CD4-positive, alpha-beta T cell (primary cell): Measurements from ENCODE around the gene RNF26. TPM values are rescaled to one million over a fixed set of nuclear protein-coding genes. Genes with fewer than 3 reads are reported as not detected.
A peak's percentile ranks its signal among the peaks of the same experiment; 100 is the strongest.
"Not testable (repeated sequence)": the region's sequence is repeated elsewhere in the genome, so short reads cannot be mapped to it uniquely, and the experiment has no call there.

Experiments used
- ATAC-seq: fragments of 200-7000 bp; cut with Tn5 transposase; one replicate; pipeline ENCODE4 v1.10.0; 2022; ENCODE audit warnings: mild to moderate bottlenecking; ENCODE audit not compliant: poor library complexity
- CTCF ChIA-PET: fragments of 350-600 bp; sonication (Branson Sonifier 250); formaldehyde crosslinking; loops from one replicate; lab custom pipeline; 2021; ENCODE audit warnings: antibody characterized with exemption, inconsistent platforms; lab: Charles Lee
- POLR2A ChIA-PET: fragments of 350-600 bp; sonication (Branson Sonifier 250); formaldehyde crosslinking; loops from one replicate; lab custom pipeline; 2021; ENCODE audit warnings: antibody characterized with exemption, inconsistent platforms; lab: Charles Lee
- DNase-seq, 14 experiments: peaks; one replicate each; pipeline ENCODE4 v3.0.0-alpha.2; 2013 to 2020; ENCODE audit warnings: mixed read lengths in 2 of 14
- H3K27ac ChIP-seq, 2 donors: one replicate each; pipeline versions ENCODE4 v1.5.1 to v1.7.0; 2013; ENCODE audit warnings: low read length in 2 of 2, low read depth in 1 of 2, mild to moderate bottlenecking in 1 of 2
- H3K27me3 ChIP-seq, 2 experiments: 1 replicate in 1 of 2; 2 replicates in 1 of 2; pipeline versions ENCODE4 v1.6.1 to v1.7.0; 2013; ENCODE audit warnings: low read length in 2 of 2, control low read depth in 1 of 2, mild to moderate bottlenecking in 1 of 2, moderate library complexity in 1 of 2; ENCODE audit not compliant: insufficient read depth in 2 of 2, control insufficient read depth in 1 of 2
- H3K36me3 ChIP-seq: one replicate; pipeline ENCODE4 v1.6.1; 2013; ENCODE audit warnings: low read length, control low read depth; ENCODE audit not compliant: insufficient read depth
- H3K4me1 ChIP-seq: one replicate; pipeline ENCODE4 v1.6.1; 2013; ENCODE audit warnings: low read length, control low read depth; ENCODE audit not compliant: insufficient read depth
- H3K4me3 ChIP-seq: one replicate; pipeline ENCODE4 v1.5.1; 2013; ENCODE audit warnings: mild to moderate bottlenecking, low read length, moderate library complexity
- H3K9me3 ChIP-seq, 2 experiments: 1 replicate in 1 of 2; 2 replicates in 1 of 2; pipeline versions ENCODE4 v1.6.1 to v1.7.0; 2013; ENCODE audit warnings: low read length in 2 of 2, mild to moderate bottlenecking in 2 of 2, control low read depth in 1 of 2, moderate library complexity in 1 of 2; ENCODE audit not compliant: control insufficient read depth in 1 of 2, insufficient read depth in 1 of 2
- H3K27ac Mint-ChIP-seq: one replicate; pipeline ENCODE4 v1.8.0; 2020; ENCODE audit warnings: mixed read lengths
- H3K27me3 Mint-ChIP-seq: one replicate; pipeline ENCODE4 v1.8.0; 2021; ENCODE audit warnings: mixed read lengths
- H3K36me3 Mint-ChIP-seq: one replicate; pipeline ENCODE4 v1.8.0; 2021; ENCODE audit warnings: low read depth, mixed read lengths
- H3K4me1 Mint-ChIP-seq: one replicate; pipeline ENCODE4 v1.8.0; 2021; ENCODE audit warnings: low read depth, mixed read lengths
- H3K4me3 Mint-ChIP-seq: one replicate; pipeline ENCODE4 v1.8.0; 2020; ENCODE audit warnings: mild to moderate bottlenecking, mixed read lengths
- H3K9me3 Mint-ChIP-seq: one replicate; pipeline ENCODE4 v1.8.0; 2020; ENCODE audit warnings: mixed read lengths
- intact Hi-C, 2 experiments: fragments of 100-400 bp; cut with DNase I in 1 of 2; cut with micrococcal nuclease in 1 of 2; formaldehyde crosslinking; loops; one replicate each; pipeline versions ENCODE4 v1.15.1 to v1.9.0; 2023 to 2025; cut with DNase I, micrococcal nuclease
- microRNA-seq: library from miRNA; unstranded; fragments of <30 nt; microRNA quantifications from one replicate; pipeline ENCODE4 v1.2.0, GENCODE V29; 2021; ENCODE audit warnings: borderline microRNAs expressed, borderline replicate concordance
- total RNA-seq, 174 experiments: library from RNA in 2 of 174; stranded (reverse) in 2 of 174; gene quantifications; one replicate each; pipeline ENCODE4 v1.2.3 and lab custom pipeline; 2021 to 2026
- TF ChIP-seq, protein P1 (sequence below): fragments of 200-600 bp; IDR thresholded peaks from one replicate; pipeline ENCODE4 v1.8.0; 2022; ENCODE audit warnings: antibody characterized with exemption, mild to moderate bottlenecking

The RNF26 gene
- total RNA-seq, 2 experiments from 2014 or later = 18.3 to 20.5 TPM

DNA sequence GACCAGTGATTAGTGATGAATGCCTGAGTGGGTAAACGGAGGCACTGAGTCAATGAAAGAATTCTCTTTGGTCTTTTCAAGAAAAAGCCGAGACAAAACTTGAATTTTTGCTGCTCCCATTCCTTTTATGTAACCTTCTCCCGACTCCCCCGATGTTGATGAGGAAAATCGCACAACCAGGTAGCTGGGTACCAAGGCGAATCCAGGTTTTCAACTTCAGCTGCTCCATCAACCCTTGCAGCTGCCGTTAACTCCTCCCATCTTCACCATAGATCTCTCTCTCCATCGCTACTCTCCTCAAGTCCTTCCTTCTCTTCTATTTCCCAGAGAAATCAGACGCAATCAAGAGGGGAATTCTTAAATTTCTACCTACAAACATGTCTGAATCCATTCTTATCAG, 47.8 kb downstream of the RNF26 start:
- peak overlapping the region in 1 of 2 donors; percentile 34 for H3K27ac ChIP-seq
- ATAC-seq = no peak
- intact Hi-C loops = loop anchor here in 1 of 2 experiments (10.0 kb wide), 1 partner anchor 343 kb away; the partner anchor contains the start of gene NECTIN1
- Mint-ChIP-seq H3K4me3 (no peak overlapping the region), H3K36me3 (no peaks in the 10 kb centered on the region), H3K27ac (no peak overlapping the region), H3K4me1 (no peaks in the 10 kb centered on the region), H3K9me3 (no peaks in the 10 kb centered on the region), H3K27me3 (no peaks in the 10 kb centered on the region)
- H3K4me1 ChIP-seq = peaks cover 26% of the 10 kb centered on the region
- H3K9me3 ChIP-seq = no peaks in the 10 kb centered on the region
- TF ChIP-seq, protein P1, sequence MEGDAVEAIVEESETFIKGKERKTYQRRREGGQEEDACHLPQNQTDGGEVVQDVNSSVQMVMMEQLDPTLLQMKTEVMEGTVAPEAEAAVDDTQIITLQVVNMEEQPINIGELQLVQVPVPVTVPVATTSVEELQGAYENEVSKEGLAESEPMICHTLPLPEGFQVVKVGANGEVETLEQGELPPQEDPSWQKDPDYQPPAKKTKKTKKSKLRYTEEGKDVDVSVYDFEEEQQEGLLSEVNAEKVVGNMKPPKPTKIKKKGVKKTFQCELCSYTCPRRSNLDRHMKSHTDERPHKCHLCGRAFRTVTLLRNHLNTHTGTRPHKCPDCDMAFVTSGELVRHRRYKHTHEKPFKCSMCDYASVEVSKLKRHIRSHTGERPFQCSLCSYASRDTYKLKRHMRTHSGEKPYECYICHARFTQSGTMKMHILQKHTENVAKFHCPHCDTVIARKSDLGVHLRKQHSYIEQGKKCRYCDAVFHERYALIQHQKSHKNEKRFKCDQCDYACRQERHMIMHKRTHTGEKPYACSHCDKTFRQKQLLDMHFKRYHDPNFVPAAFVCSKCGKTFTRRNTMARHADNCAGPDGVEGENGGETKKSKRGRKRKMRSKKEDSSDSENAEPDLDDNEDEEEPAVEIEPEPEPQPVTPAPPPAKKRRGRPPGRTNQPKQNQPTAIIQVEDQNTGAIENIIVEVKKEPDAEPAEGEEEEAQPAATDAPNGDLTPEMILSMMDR = no peak
- H3K4me3 ChIP-seq = peak overlapping the region; percentile 71
- POLR2A ChIA-PET = no interaction called here
- CTCF ChIA-PET = interaction anchor here (1.3 to 3.8 kb wide), 4 partner anchors 8 to 93 kb away, joined by 4 to 65 read pairs (median 9); no protein-coding TSS in a partner anchor
- no peaks in the 10 kb centered on the region for H3K36me3 ChIP-seq
- H3K27me3 ChIP-seq = peaks cover 0 to 5% of the 10 kb centered on the region in 2 experiments
- DNase-seq = peak in 1 of 14 experiments; percentile 33

DNA sequence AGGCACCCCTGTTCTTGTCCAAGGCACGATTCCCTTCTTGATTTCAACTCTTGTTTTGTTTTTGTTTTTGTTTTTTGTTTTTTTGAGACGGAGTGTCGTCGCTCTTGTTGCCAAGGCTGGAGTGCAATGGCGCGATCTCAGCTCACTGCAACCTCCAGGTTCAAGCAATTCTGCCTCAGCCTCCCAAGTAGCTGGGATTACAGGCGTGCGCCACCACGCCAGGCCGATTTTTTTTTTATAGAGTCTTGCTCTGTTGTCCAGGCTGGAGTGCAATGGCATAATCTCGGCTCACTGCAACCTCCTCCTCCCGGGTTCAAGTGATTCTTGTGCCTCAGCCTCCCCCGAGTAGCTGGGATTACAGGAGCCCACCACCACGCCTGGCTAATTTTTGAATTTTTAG, 48.2 kb downstream of the RNF26 start:
- H3K27ac ChIP-seq, H3K27me3 Mint-ChIP-seq, H3K4me1 Mint-ChIP-seq, H3K9me3 Mint-ChIP-seq, H3K9me3 ChIP-seq, ATAC-seq, H3K4me3 Mint-ChIP-seq, DNase-seq, H3K27me3 ChIP-seq, H3K36me3 Mint-ChIP-seq, H3K36me3 ChIP-seq, H3K4me3 ChIP-seq, H3K27ac Mint-ChIP-seq, POLR2A ChIA-PET: not testable (repeated sequence)
- CTCF ChIA-PET = interaction anchor here (1.5 to 3.8 kb wide), 3 partner anchors 9 to 92 kb away, joined by 4 to 65 read pairs (median 8); no protein-coding TSS in a partner anchor
- intact Hi-C loops = loop anchor here in 1 of 2 experiments (10.0 kb wide), 1 partner anchor 342 kb away; the partner anchor contains the start of gene NECTIN1
- H3K4me1 ChIP-seq = peaks cover 24% of the 10 kb centered on the region

DNA sequence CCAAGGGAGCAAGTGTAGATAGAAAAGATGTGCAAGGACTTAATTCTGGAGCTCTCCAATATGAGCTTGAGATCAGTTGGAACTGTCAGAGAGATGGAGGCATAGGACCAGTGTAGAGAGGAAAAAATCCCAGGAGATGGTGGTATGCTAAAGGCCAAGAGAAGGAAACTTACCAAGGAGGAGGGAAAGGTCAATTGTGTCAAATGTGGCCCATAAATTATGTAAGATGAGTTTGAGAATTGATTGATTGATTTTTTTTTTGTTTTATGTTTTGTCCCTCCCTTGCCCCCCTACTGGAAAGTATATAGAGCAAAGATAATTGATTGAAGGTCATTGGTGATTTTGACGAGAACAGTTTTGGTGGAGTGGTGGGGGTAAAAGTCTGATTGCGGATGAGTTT, 50.0 kb downstream of the RNF26 start:
- DNase-seq (no peak), ATAC-seq (no peak)
- Histone ChIP-seq H3K27ac (no peak overlapping the region), H3K27me3 (peaks cover 0 to 5% of the 10 kb centered on the region in 2 experiments), H3K36me3 (no peaks in the 10 kb centered on the region), H3K9me3 (no peaks in the 10 kb centered on the region), H3K4me1 (peaks cover 21% of the 10 kb centered on the region), H3K4me3 (no peak overlapping the region)
- no peak overlapping the region for H3K4me3 Mint-ChIP-seq
- H3K36me3 Mint-ChIP-seq = no peaks in the 10 kb centered on the region
- no peaks in the 10 kb centered on the region for H3K4me1 Mint-ChIP-seq
- ChIA-PET POLR2A (no interaction called here), CTCF (interaction anchor here (3.5 kb wide), 1 partner anchor 28 kb away, joined by 16 read pairs; no protein-coding TSS in a partner anchor)
- TF ChIP-seq, protein P1 = no peak
- no peaks in the 10 kb centered on the region for H3K9me3 Mint-ChIP-seq
- H3K27ac Mint-ChIP-seq = no peak overlapping the region
- peaks cover 8% of the 10 kb centered on the region for H3K27me3 Mint-ChIP-seq
- intact Hi-C loops = loop anchor here in 1 of 2 experiments (10.0 kb wide), 1 partner anchor 340 kb away; the partner anchor contains the start of gene NECTIN1

Small RNA genes lying within 50 kb of the gene (microRNA-seq; reads per million reads assigned to microRNA genes)
- not detected for gene MIR6756

Other genes with a start within 250 kb of the RNF26 start
- gene HMBS, start 249.6 kb upstream of the RNF26 start, total RNA-seq = 1 to 10 TPM; 3.4 to 4.1 TPM
- 10 to 100 TPM in 1 of 2 experiments, 1 to 10 TPM in 1; 9.5 to 11.7 TPM for gene DPAGT1, start 232.7 kb upstream of the RNF26 start, total RNA-seq
- 10 to 100 TPM; 16.0 to 16.2 TPM for gene C2CD2L, start 227.2 kb upstream of the RNF26 start, total RNA-seq
- 10 to 100 TPM; 17.6 to 20.5 TPM for gene HINFP, start 212.9 kb upstream of the RNF26 start, total RNA-seq
- under 1 TPM in 1 of 2 experiments, not detected in 1; 0.08 TPM for gene ABCG4, start 185.5 kb upstream of the RNF26 start, total RNA-seq
- 1 to 10 TPM; 4.2 to 5.4 TPM for gene NLRX1, start 165.8 kb upstream of the RNF26 start, total RNA-seq
- under 1 TPM; 0.59 to 0.63 TPM for gene NHERF4, start 149.1 kb upstream of the RNF26 start, total RNA-seq
- gene CBL, start 128.2 kb upstream of the RNF26 start, total RNA-seq = 10 to 100 TPM; 19.5 to 20.8 TPM
- 10 to 100 TPM; 16.0 to 16.5 TPM for gene MCAM, start 17.4 kb upstream of the RNF26 start, total RNA-seq
- not detected for gene C1QTNF5, start 6.4 kb downstream of the RNF26 start, total RNA-seq
- not detected for gene MFRP, start 12.2 kb downstream of the RNF26 start, total RNA-seq
- gene USP2, start 47.2 kb downstream of the RNF26 start, total RNA-seq = 1 to 10 TPM; 2.0 to 2.6 TPM
- not detected for gene THY1, start 88.6 kb downstream of the RNF26 start, total RNA-seq